Measurements from ENCODE around the gene URB1.

The URB1 gene

DNA sequence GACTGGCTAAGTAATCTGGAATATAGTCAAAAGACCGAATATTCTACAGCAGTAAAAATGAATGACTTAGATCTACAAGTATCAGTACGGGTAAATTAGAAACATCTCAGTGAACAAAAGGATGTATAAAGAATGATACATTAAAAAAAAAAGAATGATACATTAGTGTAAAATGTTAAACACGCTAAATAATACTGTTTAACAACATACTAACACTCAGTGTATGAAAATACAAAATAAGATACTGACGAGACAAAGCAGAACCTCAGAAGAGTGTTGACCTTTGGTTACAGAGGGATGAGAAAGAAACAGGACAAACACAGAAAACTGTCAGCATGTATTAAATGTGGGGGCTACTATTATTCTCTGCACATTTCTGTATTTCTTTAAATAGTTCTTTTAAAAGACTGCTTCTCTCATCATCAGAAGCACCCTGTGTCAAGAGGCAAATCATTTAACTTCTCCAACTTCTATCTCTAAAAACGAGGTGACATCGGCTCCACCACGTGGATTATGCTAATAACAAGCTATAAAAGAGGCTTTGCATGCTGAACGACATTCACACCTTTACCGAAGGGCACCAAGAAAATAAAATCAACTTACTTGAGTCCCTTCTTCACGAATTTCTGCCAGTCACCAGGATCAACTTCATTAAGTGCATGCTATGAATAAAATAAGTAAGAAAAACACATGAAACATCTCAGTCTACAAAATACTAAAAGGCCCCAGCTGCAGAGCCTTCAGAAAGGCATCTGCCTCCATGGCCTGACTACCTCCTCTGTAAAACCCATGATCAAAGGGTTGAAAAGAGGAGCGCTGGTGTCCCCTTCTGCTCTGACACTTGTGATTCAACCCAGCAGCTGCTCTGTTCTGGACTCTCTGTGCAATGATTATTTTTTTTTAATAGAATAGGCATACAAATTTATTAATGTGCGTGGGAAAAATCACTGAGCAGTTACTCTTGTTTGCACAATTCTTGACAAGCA, 51.7 kb downstream of the URB1 start:
- FAIRE-seq, result no peak

DNA sequence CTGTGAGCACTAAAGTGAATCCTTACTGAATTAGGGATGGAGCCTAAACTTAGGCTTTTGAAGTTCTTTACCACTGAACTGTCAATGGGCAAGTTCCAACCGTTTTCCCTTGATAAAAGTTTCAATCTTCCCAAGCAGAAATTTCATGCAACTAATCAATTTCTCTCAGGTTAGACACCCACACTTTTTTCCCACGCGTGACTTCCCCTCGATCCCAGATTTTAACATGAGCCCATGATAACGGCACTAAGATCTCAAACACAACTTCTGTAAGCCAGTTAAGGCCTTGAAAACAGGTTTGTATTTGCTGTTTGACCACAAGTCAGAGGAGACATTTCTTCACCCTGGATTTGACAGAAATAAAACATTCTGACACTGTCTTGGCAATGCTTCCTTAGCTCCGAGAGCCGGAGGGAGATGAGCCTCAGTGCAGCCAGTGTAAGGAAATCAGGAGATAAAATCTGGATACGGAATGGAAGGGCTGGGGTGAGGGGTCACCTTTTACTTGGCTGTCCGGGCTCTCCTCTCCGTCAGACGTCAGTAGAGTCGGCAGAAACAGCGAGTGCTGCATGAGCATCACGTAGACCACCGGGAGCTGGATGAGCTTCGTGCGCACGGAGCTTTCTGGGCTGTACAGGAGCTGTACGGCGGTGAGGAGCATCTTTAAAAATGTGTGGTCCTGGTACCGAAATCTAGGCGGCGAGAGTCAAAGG, 54.4 kb downstream of the URB1 start:
- no peak for FAIRE-seq

GRCh38 chr21:32337206-32337605, 55.6 kb downstream of the URB1 start:
- FAIRE-seq, result no peak

GRCh38 chr21:32336711-32337110, 56.1 kb downstream of the URB1 start:
- FAIRE-seq, result no peak

- FAIRE-seq, result no peak
Measured at GRCh38 chr21:32335601-32336575, 56.9 kb downstream of the URB1 start.

DNA sequence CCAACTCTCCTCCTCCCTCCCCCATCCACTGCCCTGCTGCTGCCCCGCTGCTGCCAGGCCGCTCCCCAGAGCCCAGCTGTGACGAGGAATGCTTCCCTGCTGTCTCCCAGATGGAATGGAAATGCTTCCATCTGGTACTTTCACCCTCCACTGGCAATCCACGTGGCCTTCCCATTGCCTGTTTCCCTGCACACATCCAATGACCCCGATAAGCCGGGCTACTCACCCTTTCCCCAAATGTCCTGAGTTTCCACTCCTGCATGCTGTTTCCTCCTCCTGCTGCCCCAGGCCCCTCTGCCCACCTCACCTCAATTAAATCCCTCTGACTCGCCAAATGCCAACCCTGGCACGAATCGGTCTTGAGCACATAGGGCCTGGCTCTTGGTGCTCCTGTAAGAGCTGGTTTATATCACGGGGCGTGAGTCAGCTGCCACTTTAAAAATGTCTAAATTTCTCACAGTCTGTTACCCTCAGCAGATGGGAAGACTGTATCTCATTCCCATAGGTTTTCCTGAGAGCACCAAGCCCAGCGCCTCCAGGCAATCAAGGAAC, 57.8 kb downstream of the URB1 start:
- no peak for FAIRE-seq

GRCh38 chr21:32333953-32334673, 58.7 kb downstream of the URB1 start:
- no peak for FAIRE-seq

GRCh38 chr21:32332463-32332951, 60.3 kb downstream of the URB1 start:
- FAIRE-seq, result peak; percentile 67

DNA sequence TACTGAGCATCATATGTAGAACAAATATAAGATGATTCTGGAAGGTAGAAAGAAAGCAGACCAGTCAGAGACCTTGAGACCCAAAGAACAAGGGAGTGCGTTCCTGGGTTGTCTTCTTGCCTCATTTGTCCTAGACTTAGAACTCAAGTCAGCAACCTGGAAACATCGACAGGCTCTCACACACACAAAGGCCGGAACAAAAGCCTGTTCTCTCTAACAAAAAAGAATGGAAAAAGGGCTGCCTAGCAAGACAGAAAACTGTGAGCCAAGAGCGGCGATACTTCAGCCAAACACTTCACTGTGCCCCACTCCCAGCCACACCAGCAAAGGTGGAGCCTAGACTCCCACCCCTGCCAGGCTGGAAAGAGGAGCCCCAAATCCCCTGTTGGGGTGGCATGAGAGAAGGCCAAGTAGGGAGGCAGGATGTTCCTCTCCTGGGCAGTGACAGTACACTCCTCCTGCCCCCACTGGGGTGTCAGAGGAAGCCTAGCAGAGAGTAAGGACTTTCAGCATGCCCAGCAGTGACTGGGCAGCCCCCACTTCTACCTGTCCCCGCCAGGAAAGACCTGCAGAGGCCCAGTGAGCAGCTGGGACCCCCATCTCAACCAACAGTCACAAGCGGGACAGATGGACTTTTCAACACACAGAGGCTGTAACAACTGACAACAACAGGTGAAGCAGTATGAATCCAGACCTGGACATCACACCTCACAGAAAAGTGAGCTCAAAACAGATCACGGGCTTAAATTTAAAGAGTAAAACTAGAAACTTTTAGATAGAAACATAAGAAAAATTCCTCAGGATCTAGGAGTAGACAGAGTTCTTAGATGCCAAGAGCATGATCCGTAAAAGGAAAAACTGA, 61.1 kb downstream of the URB1 start:
- FAIRE-seq, result no peak

DNA sequence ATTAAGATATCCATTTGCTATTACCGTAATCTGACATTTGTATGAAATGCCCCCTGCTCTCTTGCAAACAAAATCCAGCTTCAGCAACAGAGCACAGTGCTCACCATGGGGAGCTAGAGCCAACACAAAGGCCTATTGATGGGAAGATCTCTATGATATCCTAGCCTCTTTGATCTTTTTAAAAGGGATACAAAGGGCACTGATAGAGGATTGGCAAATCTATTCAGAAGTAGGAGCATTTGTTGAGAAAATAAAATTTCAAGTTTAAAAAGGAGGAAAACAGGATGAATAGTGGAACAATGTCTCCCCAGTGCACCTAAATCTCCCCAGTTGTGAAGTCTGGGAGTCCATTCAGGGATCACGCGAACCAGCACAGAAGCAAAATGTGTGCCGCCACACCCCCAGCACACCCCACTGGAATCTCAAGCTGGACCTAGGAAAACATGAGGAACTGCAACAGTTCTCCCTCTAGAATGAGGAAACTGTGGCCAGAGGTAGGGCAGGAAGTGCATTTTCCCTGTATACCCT, 62.0 kb downstream of the URB1 start:
- no peak for FAIRE-seq

GRCh38 chr21:32329776-32330175, 63.0 kb downstream of the URB1 start:
- FAIRE-seq, result no peak

- no peak for FAIRE-seq
Measured at GRCh38 chr21:32329331-32329730, 63.5 kb downstream of the URB1 start.

- FAIRE-seq, result no peak
Measured at GRCh38 chr21:32328595-32328994, 64.2 kb downstream of the URB1 start.

DNA sequence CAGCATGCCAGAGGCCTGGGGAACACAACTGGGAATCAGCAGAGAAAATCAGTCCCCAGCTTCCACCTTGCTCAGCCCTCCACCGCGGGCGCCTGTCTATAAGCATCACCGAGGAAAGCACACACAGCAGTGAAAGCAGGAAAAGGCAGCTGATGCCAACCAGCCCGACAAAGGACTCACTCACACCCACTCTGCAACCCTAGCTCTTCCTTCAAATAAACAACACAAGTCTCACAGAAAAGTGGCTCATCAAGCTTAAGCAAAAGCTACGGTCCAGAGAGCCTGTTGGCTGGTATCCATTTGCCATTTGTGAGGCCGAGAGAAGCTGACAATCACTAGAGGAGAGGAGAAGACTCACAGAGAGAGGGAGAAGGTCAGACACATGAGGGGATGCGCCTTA, 67.1 kb downstream of the URB1 start:
- no peak for FAIRE-seq

- no peak for FAIRE-seq
Measured at GRCh38 chr21:32322676-32323075, 70.1 kb downstream of the URB1 start.

- no peak for FAIRE-seq
Measured at GRCh38 chr21:32322103-32322502, 70.7 kb downstream of the URB1 start.

GRCh38 chr21:32321480-32321879, 71.3 kb downstream of the URB1 start:
- no peak for FAIRE-seq

- FAIRE-seq, result no peak
Measured at GRCh38 chr21:32320726-32321125, 72.1 kb downstream of the URB1 start.

DNA sequence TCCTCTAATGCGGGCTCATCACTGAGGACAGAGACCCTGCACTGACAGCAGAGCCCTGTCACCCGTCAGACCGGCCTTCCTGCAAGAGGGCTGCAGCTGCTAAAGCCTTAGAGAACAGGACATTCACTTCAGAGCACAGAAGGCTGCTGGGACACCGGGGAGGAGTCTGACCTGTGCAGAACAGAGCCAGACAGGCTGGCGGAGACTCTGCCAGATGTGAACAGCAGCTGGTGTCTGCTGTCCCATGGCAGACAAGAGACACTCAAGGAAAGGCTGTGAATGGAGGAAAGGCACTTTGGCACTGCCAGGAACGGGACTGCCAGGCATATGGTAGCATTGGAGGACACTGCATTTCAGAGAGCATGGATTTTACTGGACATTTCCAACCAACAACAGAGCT, 72.8 kb downstream of the URB1 start:
- no peak for FAIRE-seq

- no peak for FAIRE-seq
Measured at GRCh38 chr21:32319012-32319411, 73.8 kb downstream of the URB1 start.
